ENCODE measurements around the gene RNF20.
"Not testable (repeated sequence)": the region's sequence is repeated elsewhere in the genome, so short reads cannot be mapped to it uniquely, and the experiment has no call there.

The RNF20 gene

GRCh38 chr9:101543098-101543735 is 9.6 kb downstream of the RNF20 start:
- H3K9me3 Mint-ChIP-seq = no peaks in the 10 kb centered on the region
- no peaks in the 10 kb centered on the region for H3K27me3 Mint-ChIP-seq
- H3K27ac Mint-ChIP-seq (ENCODE audit: low read depth) = no peak overlapping the region
- no peaks in the 10 kb centered on the region for H3K4me1 Mint-ChIP-seq
- no peak for ATAC-seq (replicated peaks; ENCODE audit: extremely low read depth, poor library complexity, severe bottlenecking)
- peaks cover 35% of the 10 kb centered on the region for H3K36me3 Mint-ChIP-seq (ENCODE audit: insufficient read depth)
- no peak overlapping the region for H3K4me3 Mint-ChIP-seq
- no peak for DNase-seq (ENCODE audit: low spot score in 2 of 2)

DNA sequence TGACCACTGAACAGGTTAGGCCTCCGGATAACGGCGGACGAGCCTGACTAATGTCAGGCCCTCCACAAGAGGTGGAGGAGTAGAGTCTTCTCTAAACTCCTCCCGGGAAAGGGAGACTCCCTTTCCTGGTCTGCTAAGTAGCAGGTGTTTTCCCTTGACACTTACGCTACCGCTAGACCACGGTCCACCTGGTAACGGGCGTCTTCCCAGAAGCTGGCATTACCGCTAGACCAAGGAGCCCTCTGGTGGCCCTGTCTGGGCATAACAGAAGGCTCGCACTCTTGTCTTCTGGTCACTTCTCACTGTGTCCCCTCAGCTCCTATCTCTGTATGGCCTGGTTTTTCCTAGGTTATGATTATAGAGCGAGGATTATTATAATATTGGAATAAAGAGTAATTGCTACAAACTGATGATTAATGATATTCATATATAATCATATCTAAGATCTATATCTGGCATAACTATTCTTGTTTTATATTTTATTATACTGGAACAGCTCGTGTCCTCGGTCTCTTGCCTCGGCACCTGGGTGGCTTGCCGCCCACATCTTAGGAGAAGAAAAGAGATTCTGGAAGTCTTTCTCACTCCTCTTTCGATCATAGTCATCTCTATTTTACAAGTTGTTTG is 15.9 kb downstream of the RNF20 start:
- not testable (repeated sequence) for H3K4me1 Mint-ChIP-seq; H3K27ac Mint-ChIP-seq (ENCODE audit: low read depth); DNase-seq (ENCODE audit: low spot score in 2 of 2); H3K4me3 Mint-ChIP-seq; H3K27me3 Mint-ChIP-seq; H3K9me3 Mint-ChIP-seq; ATAC-seq (replicated peaks; ENCODE audit: extremely low read depth, poor library complexity, severe bottlenecking)
- peaks cover 69% of the 10 kb centered on the region for H3K36me3 Mint-ChIP-seq (ENCODE audit: insufficient read depth)

DNA sequence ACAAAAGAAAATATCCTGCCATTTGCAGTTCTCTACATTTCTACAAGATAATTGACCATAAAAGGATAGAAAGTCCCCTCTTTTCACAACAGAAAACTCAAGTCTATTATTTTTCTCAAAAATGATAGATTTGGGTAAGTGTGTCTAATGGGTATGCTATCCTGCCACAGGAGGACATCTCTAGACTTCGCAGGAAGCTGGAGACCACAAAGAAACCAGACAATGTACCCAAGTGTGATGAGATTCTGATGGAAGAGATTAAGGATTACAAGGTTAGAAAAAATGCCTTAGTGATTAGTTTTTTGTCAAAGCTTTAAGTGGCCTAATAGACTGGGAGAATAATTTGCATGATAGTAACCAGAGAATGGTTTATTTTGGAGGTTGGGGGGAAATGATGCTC is 28.1 kb downstream of the RNF20 start:
- no peak overlapping the region for H3K4me3 Mint-ChIP-seq
- H3K36me3 Mint-ChIP-seq (ENCODE audit: insufficient read depth) = peaks cover 68% of the 10 kb centered on the region
- H3K9me3 Mint-ChIP-seq = no peaks in the 10 kb centered on the region
- DNase-seq (ENCODE audit: low spot score in 2 of 2) (no peak), ATAC-seq (replicated peaks; ENCODE audit: extremely low read depth, poor library complexity, severe bottlenecking) (no peak)
- no peaks in the 10 kb centered on the region for H3K27me3 Mint-ChIP-seq
- H3K4me1 Mint-ChIP-seq = peaks cover 28% of the 10 kb centered on the region
- H3K27ac Mint-ChIP-seq (ENCODE audit: low read depth) = peak overlapping the region; percentile 52

DNA sequence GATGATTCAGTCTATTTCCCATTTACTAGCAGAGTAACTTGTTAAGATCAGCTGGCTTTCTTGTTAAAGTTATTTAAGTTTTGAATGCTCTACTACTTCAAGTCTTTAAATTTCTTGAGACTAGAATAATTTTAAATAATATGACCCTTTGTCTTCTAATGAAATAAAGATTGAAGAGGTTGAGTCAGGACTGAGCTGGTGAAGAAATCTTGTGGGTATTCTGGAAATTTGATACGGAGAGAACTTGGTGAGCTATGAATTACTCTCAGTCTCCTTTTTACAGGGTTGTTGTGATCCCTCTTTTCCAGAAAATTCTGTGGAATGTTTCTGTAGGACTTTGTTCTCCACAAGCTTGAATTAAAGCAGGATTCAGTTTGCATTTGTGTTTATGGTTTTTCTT is 29.3 kb downstream of the RNF20 start:
- Mint-ChIP-seq H3K9me3 (no peaks in the 10 kb centered on the region), H3K4me1 (peaks cover 37% of the 10 kb centered on the region), H3K4me3 (no peak overlapping the region), H3K36me3 (ENCODE audit: insufficient read depth) (peaks cover 58% of the 10 kb centered on the region), H3K27me3 (no peaks in the 10 kb centered on the region), H3K27ac (ENCODE audit: low read depth) (no peak overlapping the region)
- DNase-seq (ENCODE audit: low spot score in 2 of 2) (no peak), ATAC-seq (replicated peaks; ENCODE audit: extremely low read depth, poor library complexity, severe bottlenecking) (no peak)

- DNase-seq (ENCODE audit: low spot score in 2 of 2) (no peak), ATAC-seq (replicated peaks; ENCODE audit: extremely low read depth, poor library complexity, severe bottlenecking) (no peak)
- H3K9me3 Mint-ChIP-seq = no peaks in the 10 kb centered on the region
- no peak overlapping the region for H3K4me3 Mint-ChIP-seq
- peaks cover 51% of the 10 kb centered on the region for H3K36me3 Mint-ChIP-seq (ENCODE audit: insufficient read depth)
- no peak overlapping the region for H3K27ac Mint-ChIP-seq (ENCODE audit: low read depth)
- no peaks in the 10 kb centered on the region for H3K27me3 Mint-ChIP-seq
- peaks cover 27% of the 10 kb centered on the region for H3K4me1 Mint-ChIP-seq
These were observed 30.6 kb downstream of the RNF20 start for GRCh38 chr9:101564252-101564651.

- DNase-seq (ENCODE audit: low spot score in 2 of 2) = no peak
- Mint-ChIP-seq H3K27me3 (no peaks in the 10 kb centered on the region), H3K9me3 (no peaks in the 10 kb centered on the region), H3K4me3 (no peak overlapping the region), H3K36me3 (ENCODE audit: insufficient read depth) (peaks cover 37% of the 10 kb centered on the region), H3K4me1 (peaks cover 20% of the 10 kb centered on the region), H3K27ac (ENCODE audit: low read depth) (no peak overlapping the region)
- no peak for ATAC-seq (replicated peaks; ENCODE audit: extremely low read depth, poor library complexity, severe bottlenecking)
These were observed 33.5 kb downstream of the RNF20 start for GRCh38 chr9:101566904-101567724.

DNA sequence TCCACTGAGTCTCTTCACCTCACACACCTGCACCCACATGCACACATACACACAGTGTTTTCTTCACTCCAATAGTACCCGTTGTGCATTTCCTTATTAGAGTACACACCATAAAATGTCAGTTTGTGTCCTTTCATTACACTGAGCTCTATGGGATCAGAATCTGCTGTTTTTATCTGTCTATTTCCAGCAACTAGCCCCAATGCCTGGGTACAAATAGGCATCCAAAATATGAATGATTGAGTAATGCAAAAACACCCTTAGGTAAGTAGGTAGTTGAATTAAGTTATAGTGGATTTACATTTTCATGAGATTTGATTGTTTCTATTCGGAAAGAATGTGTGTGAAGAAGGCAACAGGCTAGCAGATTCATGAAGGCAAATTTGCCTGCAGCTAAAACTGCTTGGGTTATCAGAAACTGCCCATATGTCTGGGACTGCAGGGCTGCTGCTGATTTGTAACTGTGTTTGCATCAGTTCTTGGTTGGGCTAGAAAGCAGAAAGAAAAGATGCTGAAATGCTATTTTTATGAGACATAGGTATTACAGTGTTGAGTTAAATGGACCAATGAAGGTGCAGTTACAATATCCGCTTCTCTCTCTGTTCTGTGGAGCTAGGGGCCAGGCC is 34.2 kb downstream of the RNF20 start:
- Mint-ChIP-seq H3K4me1 (peaks cover 19% of the 10 kb centered on the region), H3K9me3 (no peaks in the 10 kb centered on the region), H3K4me3 (no peak overlapping the region), H3K27me3 (no peaks in the 10 kb centered on the region), H3K27ac (ENCODE audit: low read depth) (no peak overlapping the region), H3K36me3 (ENCODE audit: insufficient read depth) (peaks cover 30% of the 10 kb centered on the region)
- ATAC-seq (replicated peaks; ENCODE audit: extremely low read depth, poor library complexity, severe bottlenecking) (no peak), DNase-seq (ENCODE audit: low spot score in 2 of 2) (no peak)

DNA sequence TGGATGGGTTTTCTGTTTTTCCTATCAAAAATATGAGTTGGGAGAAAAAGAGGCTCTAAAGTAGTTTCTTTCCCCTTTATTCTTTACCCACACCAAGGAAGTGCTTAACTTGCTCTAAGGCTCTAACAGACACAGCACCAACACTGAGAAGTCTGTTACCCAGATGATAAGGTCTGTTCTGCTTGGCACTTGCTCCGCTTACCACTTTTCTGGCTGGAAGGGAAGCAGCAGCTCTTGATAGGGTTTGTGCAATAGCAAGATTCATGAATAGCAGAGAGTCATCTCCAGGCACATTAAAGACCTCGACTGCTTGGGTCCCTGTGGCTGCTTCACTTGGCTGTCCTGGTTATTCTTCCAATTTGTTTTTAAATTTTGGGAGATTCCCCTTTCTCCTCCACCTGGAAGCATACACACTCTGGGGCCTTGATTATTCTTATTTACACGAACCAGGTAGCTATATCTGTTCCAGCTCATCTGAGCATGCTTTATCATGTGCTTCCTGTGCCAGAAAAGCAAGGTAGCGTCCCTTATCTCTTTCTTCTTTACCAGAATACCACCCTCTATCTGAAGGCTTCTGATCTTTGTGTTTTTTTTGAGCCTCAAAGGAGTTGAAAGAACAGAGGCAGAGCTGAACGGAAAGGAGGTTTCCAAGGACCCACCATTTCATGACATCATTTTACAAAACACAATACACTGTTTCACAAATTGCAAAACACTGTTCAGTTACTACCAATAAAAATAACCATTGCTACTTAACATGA is 36.3 kb downstream of the RNF20 start:
- Mint-ChIP-seq H3K4me3 (no peak overlapping the region), H3K36me3 (ENCODE audit: insufficient read depth) (peaks cover 21% of the 10 kb centered on the region), H3K27me3 (no peaks in the 10 kb centered on the region), H3K27ac (ENCODE audit: low read depth) (no peak overlapping the region), H3K4me1 (peaks cover 19% of the 10 kb centered on the region), H3K9me3 (no peaks in the 10 kb centered on the region)
- ATAC-seq (replicated peaks; ENCODE audit: extremely low read depth, poor library complexity, severe bottlenecking) (peak; percentile 76), DNase-seq (ENCODE audit: low spot score in 2 of 2) (no peak)

DNA sequence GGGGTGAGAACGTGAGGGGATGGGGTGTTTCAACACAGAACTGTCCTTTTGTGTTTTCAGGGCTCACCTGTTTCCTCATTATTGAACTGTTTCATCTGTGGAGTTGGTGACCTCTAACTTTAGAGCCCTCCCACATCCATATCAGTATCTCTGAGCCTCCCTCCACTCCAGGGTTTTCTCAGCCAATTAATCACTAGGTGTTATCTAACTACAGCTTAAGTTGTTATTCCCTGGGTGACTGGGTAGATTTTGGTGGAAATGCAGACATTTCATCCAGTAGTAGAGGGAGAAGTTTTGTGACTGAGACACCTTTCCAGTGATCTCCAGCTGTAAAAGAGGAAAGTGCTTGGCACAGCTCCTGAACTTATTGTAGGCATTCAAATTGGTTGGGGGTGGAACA is 37.5 kb downstream of the RNF20 start:
- peaks cover 13% of the 10 kb centered on the region for H3K36me3 Mint-ChIP-seq (ENCODE audit: insufficient read depth)
- peaks cover 19% of the 10 kb centered on the region for H3K4me1 Mint-ChIP-seq
- ATAC-seq (replicated peaks; ENCODE audit: extremely low read depth, poor library complexity, severe bottlenecking) = no peak
- DNase-seq (ENCODE audit: low spot score in 2 of 2) = no peak
- H3K4me3 Mint-ChIP-seq = no peak overlapping the region
- H3K27me3 Mint-ChIP-seq = no peaks in the 10 kb centered on the region
- no peaks in the 10 kb centered on the region for H3K9me3 Mint-ChIP-seq
- no peak overlapping the region for H3K27ac Mint-ChIP-seq (ENCODE audit: low read depth)

- H3K27ac Mint-ChIP-seq (ENCODE audit: low read depth) = no peak overlapping the region
- no peaks in the 10 kb centered on the region for H3K9me3 Mint-ChIP-seq
- H3K36me3 Mint-ChIP-seq (ENCODE audit: insufficient read depth) = peaks cover 13% of the 10 kb centered on the region
- peaks cover 17% of the 10 kb centered on the region for H3K4me1 Mint-ChIP-seq
- no peak for ATAC-seq (replicated peaks; ENCODE audit: extremely low read depth, poor library complexity, severe bottlenecking)
- H3K27me3 Mint-ChIP-seq = no peaks in the 10 kb centered on the region
- H3K4me3 Mint-ChIP-seq = no peak overlapping the region
- no peak for DNase-seq (ENCODE audit: low spot score in 2 of 2)
These were observed 38.7 kb downstream of the RNF20 start for GRCh38 chr9:101572316-101572715.

- no peaks in the 10 kb centered on the region for H3K9me3 Mint-ChIP-seq
- H3K27ac Mint-ChIP-seq (ENCODE audit: low read depth) = no peak overlapping the region
- peaks cover 8% of the 10 kb centered on the region for H3K36me3 Mint-ChIP-seq (ENCODE audit: insufficient read depth)
- no peaks in the 10 kb centered on the region for H3K27me3 Mint-ChIP-seq
- H3K4me3 Mint-ChIP-seq = no peak overlapping the region
- H3K4me1 Mint-ChIP-seq = peaks cover 11% of the 10 kb centered on the region
- ATAC-seq (replicated peaks; ENCODE audit: extremely low read depth, poor library complexity, severe bottlenecking) = no peak
- no peak for DNase-seq (ENCODE audit: low spot score in 2 of 2)
These were observed 41.2 kb downstream of the RNF20 start for GRCh38 chr9:101574731-101575333.

- Mint-ChIP-seq H3K27me3 (no peaks in the 10 kb centered on the region), H3K4me1 (no peaks in the 10 kb centered on the region), H3K36me3 (ENCODE audit: insufficient read depth) (no peaks in the 10 kb centered on the region), H3K4me3 (no peak overlapping the region), H3K27ac (ENCODE audit: low read depth) (no peak overlapping the region), H3K9me3 (no peaks in the 10 kb centered on the region)
- ATAC-seq (replicated peaks; ENCODE audit: extremely low read depth, poor library complexity, severe bottlenecking) (no peak), DNase-seq (ENCODE audit: low spot score in 2 of 2) (no peak)
These were observed 44.7 kb downstream of the RNF20 start for GRCh38 chr9:101578378-101578777.
